ENCODE results near the gene COX6A1. TPM values are rescaled to one million over a fixed set of nuclear protein-coding genes. Genes with fewer than 3 reads are reported as not detected.

Gene COX6A1
- total RNA-seq, result 144 and 258 TPM in 2 replicates

DNA sequence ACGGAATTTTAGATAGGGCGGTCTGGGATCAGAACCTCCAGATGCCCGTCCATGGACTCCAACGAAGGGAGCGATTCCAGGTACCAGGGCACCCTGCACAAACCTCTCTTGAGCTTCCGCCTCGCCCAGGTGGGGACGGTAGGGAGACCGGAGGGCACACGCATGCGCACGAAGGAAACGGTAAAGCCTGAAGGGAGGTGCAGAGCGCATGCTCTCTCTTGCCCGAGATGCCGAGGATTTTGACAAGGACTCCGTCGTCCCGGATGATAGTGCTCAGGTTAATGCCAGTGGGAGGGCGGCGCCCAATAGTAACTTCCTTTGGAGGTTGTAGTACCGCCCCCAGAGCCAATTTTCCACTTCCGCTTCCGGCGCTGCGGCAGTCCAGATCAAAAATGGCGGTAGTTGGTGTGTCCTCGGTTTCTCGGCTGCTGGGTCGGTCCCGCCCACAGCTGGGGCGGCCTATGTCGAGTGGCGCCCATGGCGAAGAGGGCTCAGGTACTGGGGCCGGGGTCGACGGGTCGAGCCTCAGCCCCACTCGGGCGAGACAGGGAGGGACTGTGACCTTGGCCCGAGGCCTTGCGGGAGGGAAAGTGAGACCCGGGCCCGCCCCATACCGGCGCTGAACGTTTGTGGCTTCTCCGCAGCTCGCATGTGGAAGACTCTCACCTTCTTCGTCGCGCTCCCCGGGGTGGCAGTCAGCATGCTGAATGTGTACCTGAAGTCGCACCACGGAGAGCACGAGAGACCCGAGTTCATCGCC lies at the start of gene COX6A1:
TSS of gene COX6A1 (plus strand) at position 379 of the 760 bp plus-strand sequence. CDS start at position 393, 14 bp downstream.

DNA sequence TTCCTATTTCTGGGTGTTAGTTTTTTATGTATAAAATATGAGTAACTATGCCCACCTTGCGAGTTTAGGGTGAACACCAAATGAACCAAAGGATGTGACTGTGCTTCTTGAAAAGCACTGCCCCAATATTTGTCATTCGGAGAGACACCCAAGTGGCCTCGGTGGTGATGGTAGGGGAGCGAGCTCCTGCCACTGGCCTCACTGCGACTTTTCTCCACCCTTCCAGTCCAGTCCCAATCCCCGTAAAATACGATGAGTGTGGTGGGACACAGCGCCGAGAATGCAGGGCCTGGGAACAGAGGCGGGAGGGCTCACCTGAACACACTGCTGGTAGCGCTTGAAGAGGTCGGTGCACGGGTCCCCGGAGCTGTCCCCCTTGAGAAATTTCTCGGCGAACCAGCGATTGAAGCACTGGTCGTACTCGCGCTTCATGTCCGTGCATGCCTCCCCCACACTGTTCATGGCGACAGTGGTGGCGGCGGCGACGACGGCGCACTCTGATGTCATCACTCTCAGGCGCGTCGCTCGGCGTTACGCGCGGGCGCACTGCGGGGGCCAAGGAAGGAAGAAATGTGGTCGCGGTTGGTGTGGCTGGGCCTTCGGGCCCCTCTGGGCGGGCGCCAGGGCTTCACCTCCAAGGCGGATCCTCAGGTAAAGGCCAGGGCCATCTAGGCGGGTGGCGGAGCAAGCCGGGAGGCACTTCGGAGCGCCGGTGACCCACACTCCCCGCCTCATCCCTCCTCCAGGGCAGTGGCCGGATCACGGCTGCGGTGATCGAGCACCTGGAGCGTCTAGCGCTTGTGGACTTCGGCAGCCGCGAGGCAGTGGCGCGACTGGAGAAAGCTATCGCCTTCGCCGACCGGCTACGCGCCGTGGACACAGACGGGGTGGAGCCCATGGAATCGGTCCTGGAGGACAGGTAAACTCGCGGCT lies 8.3 kb downstream of the COX6A1 start, which contains the start of the genes GATC and TRIAP1:
TSS of gene GATC (plus strand) at position 534 of the 933 bp plus-strand sequence. CDS start at position 571, 37 bp downstream.
TSS of gene TRIAP1 (minus strand) at position 474 of the 933 bp plus-strand sequence. CDS start at position 462, 12 bp downstream.

GRCh38 chr12:120469450-120470149 lies 31.7 kb downstream of the COX6A1 start, which contains the start of gene SRSF9:
TSS of gene SRSF9 (minus strand) at chr12:120469748. CDS start at chr12:120469609, 139 bp downstream.

Other genes starting within 250 kb of the COX6A1 start
- gene GCN1, start 243.4 kb upstream of the COX6A1 start, total RNA-seq, result 114 and 145 TPM in 2 replicates
- gene RPLP0, start 237.0 kb upstream of the COX6A1 start, total RNA-seq, result 2,083 and 2,220 TPM in 2 replicates
- 55.5 and 70.7 TPM in 2 replicates for gene PXN, start 172.4 kb upstream of the COX6A1 start, total RNA-seq
- under 0.01 TPM in 2 replicates for gene RNU4-2, start 146.2 kb upstream of the COX6A1 start, total RNA-seq
- gene RNU4-1, start 144.9 kb upstream of the COX6A1 start, total RNA-seq, result under 0.01 TPM in 2 replicates
- 0.65 and 0.85 TPM in 2 replicates for gene SIRT4, start 135.8 kb upstream of the COX6A1 start, total RNA-seq
- not detected in 2 replicates for gene PLA2G1B, start 110.3 kb upstream of the COX6A1 start, total RNA-seq
- not detected in 2 replicates for gene MSI1, start 68.9 kb upstream of the COX6A1 start, total RNA-seq
- gene TRIAP1, start 8.3 kb downstream of the COX6A1 start, total RNA-seq, result 13.5 and 20.2 TPM in 2 replicates
- gene GATC, start 8.3 kb downstream of the COX6A1 start, total RNA-seq, result 15.3 and 20.0 TPM in 2 replicates
- 82.2 and 87.6 TPM in 2 replicates for gene SRSF9, start 31.6 kb downstream of the COX6A1 start, total RNA-seq
- 146 and 173 TPM in 2 replicates for gene DYNLL1, start 58.0 kb downstream of the COX6A1 start, total RNA-seq
- gene COQ5, start 91.0 kb downstream of the COX6A1 start, total RNA-seq, result 23.7 and 24.3 TPM in 2 replicates
- 98.4 and 117 TPM in 2 replicates for gene RNF10, start 96.2 kb downstream of the COX6A1 start, total RNA-seq
- 11.5 and 18.5 TPM in 2 replicates for gene POP5, start 143.3 kb downstream of the COX6A1 start, total RNA-seq
- gene CABP1, start 202.5 kb downstream of the COX6A1 start, total RNA-seq, result 0.24 and 0.32 TPM in 2 replicates
- gene MLEC, start 249.0 kb downstream of the COX6A1 start, total RNA-seq, result 113 and 120 TPM in 2 replicates